K562 (cell line): ENCODE results near the gene ANKRD65. TPM values are rescaled to one million over a fixed set of nuclear protein-coding genes. Genes with fewer than 3 reads are reported as not detected.

Experiments
- ARNT ChIP-seq, 2 experiments: fragments of 450-650 bp; IDR thresholded peaks; 2 replicates each; pipeline ENCODE4 v1.6.1; 2016; ENCODE audit warnings: mild to moderate bottlenecking in 1 of 2
- CTBP1 ChIP-seq: fragments of 450-650 bp; IDR thresholded peaks from 2 replicates; pipeline ENCODE4 v1.6.1; 2016; ENCODE audit warnings: borderline replicate concordance
- ERF ChIP-seq: fragments of 450-650 bp; formaldehyde crosslinking; IDR thresholded peaks from 2 replicates; pipeline ENCODE4 v1.4.0; 2020; ENCODE audit warnings: mild to moderate bottlenecking, mixed read lengths
- EZH2 ChIP-seq: IDR thresholded peaks from 2 replicates; pipeline ENCODE4 v1.6.1; 2012; ENCODE audit warnings: low read depth, mild to moderate bottlenecking, inconsistent platforms, low read length, borderline replicate concordance
- GTF2A2 ChIP-seq: IDR thresholded peaks from 2 replicates; pipeline ENCODE4 v1.6.1; 2016; ENCODE audit warnings: mild to moderate bottlenecking, missing genetic modification characterization, missing compliant biosample characterization
- HCFC1 ChIP-seq: IDR thresholded peaks from 2 replicates; pipeline ENCODE4 v1.6.1; 2012; ENCODE audit warnings: low read depth, low read length, improper control_type of control experiment
- HNRNPL ChIP-seq: fragments of 200-400 bp; formaldehyde crosslinking; IDR thresholded peaks from 2 replicates; pipeline ENCODE4 v1.6.1; 2017; ENCODE audit warnings: low read depth, mild to moderate bottlenecking, low read length
- NELFE ChIP-seq: IDR thresholded peaks from 2 replicates; pipeline ENCODE4 v1.6.1; 2011; ENCODE audit warnings: mild to moderate bottlenecking; ENCODE audit not compliant: insufficient read depth, insufficient read length
- RB1 ChIP-seq: fragments of 450-650 bp; IDR thresholded peaks from 2 replicates; pipeline ENCODE4 v1.6.1; 2017; ENCODE audit warnings: low read depth, mild to moderate bottlenecking
- SAFB ChIP-seq: fragments of 200-400 bp; formaldehyde crosslinking; IDR thresholded peaks from 2 replicates; pipeline ENCODE4 v1.6.1; 2017; ENCODE audit warnings: low read depth, low read length, borderline replicate concordance
- SNIP1 ChIP-seq: fragments of 450-650 bp; IDR thresholded peaks from 2 replicates; pipeline ENCODE4 v1.7.1; 2017; ENCODE audit warnings: low read depth, mild to moderate bottlenecking
- TSC22D4 ChIP-seq: fragments of 450-650 bp; IDR thresholded peaks from 2 replicates; pipeline ENCODE4 v1.6.1; 2016; ENCODE audit warnings: missing genetic modification characterization, missing biosample characterization, control low read depth
- YY1 ChIP-seq, 3 experiments: IDR thresholded peaks; 2 replicates each; pipeline ENCODE4 v1.6.1; 2011; ENCODE audit warnings: low read length in 2 of 3, mild to moderate bottlenecking in 2 of 3, moderate library complexity in 2 of 3, borderline replicate concordance in 1 of 3, control low read depth in 1 of 3, low read depth in 1 of 3; ENCODE audit not compliant: insufficient read depth in 3 of 3, insufficient replicate concordance in 2 of 3, control insufficient read depth in 1 of 3, insufficient read length in 1 of 3; ENCODE audit errors: extremely low read depth in 1 of 3
- ZBTB8A ChIP-seq: fragments of 450-650 bp; IDR thresholded peaks from 2 replicates; pipeline ENCODE4 v1.6.1; 2018; ENCODE audit warnings: mild to moderate bottlenecking, moderate library complexity; ENCODE audit not compliant: partially characterized antibody
- ZNF165 ChIP-seq: fragments of 250-450 bp; sonication (Bioruptor Pico); IDR thresholded peaks from 2 replicates; pipeline ENCODE4 v1.4.0; 2020; ENCODE audit warnings: borderline replicate concordance
- ZNF324 ChIP-seq: fragments of 250-450 bp; sonication (Bioruptor Pico); IDR thresholded peaks from 2 replicates; pipeline ENCODE4 v1.4.0; 2020; ENCODE audit warnings: mild to moderate bottlenecking
- ZNF764 ChIP-seq: fragments of 250-450 bp; sonication (Bioruptor Pico); IDR thresholded peaks from 2 replicates; pipeline ENCODE4 v1.4.0; 2020; ENCODE audit warnings: low read depth, mild to moderate bottlenecking, moderate library complexity
- ZNF785 ChIP-seq: fragments of 250-450 bp; sonication (Bioruptor Pico); IDR thresholded peaks from 2 replicates; pipeline ENCODE4 v1.4.0; 2020; ENCODE audit warnings: mild to moderate bottlenecking
- ZNF830 ChIP-seq: fragments of 250-450 bp; sonication (Bioruptor Pico); IDR thresholded peaks from 2 replicates; pipeline ENCODE4 v1.5.0; 2021; ENCODE audit warnings: mild to moderate bottlenecking
- ZSCAN29 ChIP-seq: fragments of 450-650 bp; IDR thresholded peaks from 2 replicates; pipeline ENCODE4 v1.6.1; 2017
- polyA plus RNA-seq, 8 experiments: library from polyadenylated mRNA; depleted of rRNA in 4 of 8; stranded (reverse) in 5 of 8; unstranded in 3 of 8; fragments of >200 nt; fragmentation: Nextera tagmentation in 2 of 8; fragmentation: Illumina TruSeq in 1 of 8; extraction: Ambion mirVana in 2 of 8; extraction: Trizol in 1 of 8; gene quantifications; 2 replicates each; pipeline versions ENCODE4 v1.2.1 to v1.2.3, GENCODE V29; 2011 to 2014; ENCODE audit warnings: inconsistent platforms in 1 of 8, missing spikeins in 1 of 8
- total RNA-seq, 7 experiments: library from RNA; depleted of rRNA in 6 of 7; stranded (reverse); fragments of >200 nt in 6 of 7; fragmentation: Illumina TruSeq in 2 of 7; extraction: Trizol in 2 of 7; gene quantifications; 2 replicates each; pipeline versions ENCODE4 v1.2.1 to v1.2.3, GENCODE V29; 2011 to 2021; ENCODE audit warnings: low replicate concordance in 1 of 7
- TF ChIP-seq, protein P1 (sequence below): fragments of 450-650 bp; IDR thresholded peaks from 2 replicates; pipeline ENCODE4 v1.6.1; 2017; ENCODE audit warnings: antibody characterized with exemption
- TF ChIP-seq, protein P2 (sequence below): IDR thresholded peaks from 2 replicates; pipeline ENCODE4 v1.6.1; 2011; ENCODE audit warnings: borderline replicate concordance, low read depth, mild to moderate bottlenecking, moderate library complexity, low read length; ENCODE audit not compliant: insufficient read depth, poor library complexity, severe bottlenecking

Gene ANKRD65
- total and polyA plus RNA-seq, 9 of the 15 experiments (the other 6 are each of a cell fraction or from before 2014, with no cell fraction given), result not detected

DNA sequence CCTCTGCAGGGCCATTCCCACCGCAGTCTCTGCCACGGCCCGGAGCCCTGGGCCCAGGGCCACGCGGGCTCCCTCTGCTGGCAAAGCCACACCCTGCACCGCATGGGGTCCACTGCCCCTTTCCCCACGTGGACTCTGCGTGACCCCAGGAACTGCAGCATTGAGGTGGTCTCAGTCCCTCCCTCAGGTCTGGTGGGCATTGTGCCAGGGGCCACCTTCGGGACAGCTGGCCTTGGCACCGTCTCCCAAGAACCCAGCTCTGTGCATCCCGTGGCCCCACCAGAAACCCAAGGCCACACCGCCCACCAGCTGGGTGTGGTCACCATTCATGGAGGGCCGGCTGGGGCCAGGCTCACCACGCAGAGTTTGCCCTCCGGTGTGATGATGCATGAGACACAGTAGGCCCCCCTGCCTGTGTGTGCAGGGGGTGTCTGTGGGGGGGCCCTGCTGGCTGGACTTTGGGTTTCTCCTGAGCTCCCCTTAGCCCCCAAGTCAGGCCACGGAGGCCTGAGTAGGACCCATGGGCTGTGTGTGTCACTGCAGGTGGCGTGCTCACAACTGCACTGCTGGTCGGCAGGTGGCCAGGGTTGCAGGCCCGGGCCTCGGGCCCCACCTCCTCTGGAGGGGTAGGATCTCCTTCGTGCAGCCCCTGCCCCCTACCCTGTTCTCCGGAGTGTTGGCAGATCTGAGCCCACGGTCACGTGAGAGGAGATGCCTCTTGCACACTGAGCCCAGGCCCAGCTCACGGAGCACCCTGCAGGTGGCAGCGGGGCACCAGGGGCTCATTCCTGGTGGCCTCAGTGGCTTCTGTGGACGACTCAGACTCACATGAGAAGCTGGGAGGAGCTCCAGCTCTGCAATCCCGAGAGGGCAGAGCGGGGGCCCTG is 20.2 kb upstream of the ANKRD65 start (continued):
- TF ChIP-seq, protein P1, sequence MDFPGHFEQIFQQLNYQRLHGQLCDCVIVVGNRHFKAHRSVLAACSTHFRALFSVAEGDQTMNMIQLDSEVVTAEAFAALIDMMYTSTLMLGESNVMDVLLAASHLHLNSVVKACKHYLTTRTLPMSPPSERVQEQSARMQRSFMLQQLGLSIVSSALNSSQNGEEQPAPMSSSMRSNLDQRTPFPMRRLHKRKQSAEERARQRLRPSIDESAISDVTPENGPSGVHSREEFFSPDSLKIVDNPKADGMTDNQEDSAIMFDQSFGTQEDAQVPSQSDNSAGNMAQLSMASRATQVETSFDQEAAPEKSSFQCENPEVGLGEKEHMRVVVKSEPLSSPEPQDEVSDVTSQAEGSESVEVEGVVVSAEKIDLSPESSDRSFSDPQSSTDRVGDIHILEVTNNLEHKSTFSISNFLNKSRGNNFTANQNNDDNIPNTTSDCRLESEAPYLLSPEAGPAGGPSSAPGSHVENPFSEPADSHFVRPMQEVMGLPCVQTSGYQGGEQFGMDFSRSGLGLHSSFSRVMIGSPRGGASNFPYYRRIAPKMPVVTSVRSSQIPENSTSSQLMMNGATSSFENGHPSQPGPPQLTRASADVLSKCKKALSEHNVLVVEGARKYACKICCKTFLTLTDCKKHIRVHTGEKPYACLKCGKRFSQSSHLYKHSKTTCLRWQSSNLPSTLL, result no peak
- no peak for TF ChIP-seq ZSCAN29
- no peak for TF ChIP-seq ZNF830 (CRISPR knock-in tag)
- TF ChIP-seq YY1 (IDR thresholded peaks at IDR 0.05; ENCODE audit: borderline replicate concordance in 1 of 3, control insufficient read depth in 1 of 3, extremely low read depth in 1 of 3, insufficient read depth in 3 of 3, insufficient read length in 1 of 3, insufficient replicate concordance in 2 of 3, low read depth in 1 of 3, low read length in 2 of 3), result peak in 2 of 3 experiments; percentile 23 to 54
- no peak for TF ChIP-seq ZBTB8A
- TF ChIP-seq ZNF165 (CRISPR knock-in tag), result no peak
- TF ChIP-seq RB1, result peak; percentile 88
- no peak for TF ChIP-seq GTF2A2 (tag)
- 0 out of 2 replicates have a peak, but pooled peaks have one; percentile 36 for TF ChIP-seq HNRNPL
- TF ChIP-seq ZNF764, result no peak
- TF ChIP-seq SNIP1, result no peak; the same call in 1 of the 2 replicates
- TF ChIP-seq ERF, result no peak
- TF ChIP-seq HCFC1, result no peak; the same call in 1 of the 2 replicates
- no peak for TF ChIP-seq TSC22D4 (tag)
- TF ChIP-seq CTBP1, result peak; percentile 70; the same call in 1 of the 2 replicates
- TF ChIP-seq NELFE, result no peak
- TF ChIP-seq ZNF324 (CRISPR knock-in tag), result no peak
- TF ChIP-seq, protein P2, sequence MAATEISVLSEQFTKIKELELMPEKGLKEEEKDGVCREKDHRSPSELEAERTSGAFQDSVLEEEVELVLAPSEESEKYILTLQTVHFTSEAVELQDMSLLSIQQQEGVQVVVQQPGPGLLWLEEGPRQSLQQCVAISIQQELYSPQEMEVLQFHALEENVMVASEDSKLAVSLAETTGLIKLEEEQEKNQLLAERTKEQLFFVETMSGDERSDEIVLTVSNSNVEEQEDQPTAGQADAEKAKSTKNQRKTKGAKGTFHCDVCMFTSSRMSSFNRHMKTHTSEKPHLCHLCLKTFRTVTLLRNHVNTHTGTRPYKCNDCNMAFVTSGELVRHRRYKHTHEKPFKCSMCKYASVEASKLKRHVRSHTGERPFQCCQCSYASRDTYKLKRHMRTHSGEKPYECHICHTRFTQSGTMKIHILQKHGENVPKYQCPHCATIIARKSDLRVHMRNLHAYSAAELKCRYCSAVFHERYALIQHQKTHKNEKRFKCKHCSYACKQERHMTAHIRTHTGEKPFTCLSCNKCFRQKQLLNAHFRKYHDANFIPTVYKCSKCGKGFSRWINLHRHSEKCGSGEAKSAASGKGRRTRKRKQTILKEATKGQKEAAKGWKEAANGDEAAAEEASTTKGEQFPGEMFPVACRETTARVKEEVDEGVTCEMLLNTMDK, result no peak
- peak; percentile 73; the same call in 1 of the 2 replicates for TF ChIP-seq SAFB
- TF ChIP-seq ZNF785 (CRISPR knock-in tag), result no peak
- TF ChIP-seq ARNT (IDR thresholded peaks at IDR 0.05), result no peak
- TF ChIP-seq EZH2, result no peak
